Neural cell (in vitro differentiated cells): Measurements from ENCODE around the gene SMC5. TPM values are rescaled to one million over a fixed set of nuclear protein-coding genes. Genes with fewer than 3 reads are reported as not detected.

Experiments used
- H2AFZ ChIP-seq: fragments of 200-600, 300-800 bp; sonication (generic), shearing (Covaris generic); 2 replicates; pipeline ENCODE4 v1.6.0; 2014; ENCODE audit warnings: low read depth, mild to moderate bottlenecking, antibody characterized with exemption, low read length, moderate library complexity
- H3F3A ChIP-seq: fragments of 200-600 bp; shearing (Covaris generic); 2 replicates; pipeline ENCODE4 v1.6.1; 2016; ENCODE audit warnings: mild to moderate bottlenecking, moderate library complexity, mixed read lengths, antibody characterized with exemption, low read length; ENCODE audit not compliant: insufficient read depth, poor library complexity, severe bottlenecking
- H3K27ac ChIP-seq: fragments of 200-600, 300-800 bp; sonication (generic), shearing (Covaris generic); 2 replicates; pipeline ENCODE4 v1.5.1; 2014; ENCODE audit warnings: mild to moderate bottlenecking, low read length, moderate library complexity
- H3K27me3 ChIP-seq: fragments of 300-800, 200-600 bp; sonication (generic), shearing (Covaris generic); 2 replicates; pipeline ENCODE4 v1.6.0; 2014; ENCODE audit warnings: mild to moderate bottlenecking, low read depth, low read length, moderate library complexity; ENCODE audit not compliant: insufficient read depth
- H3K36me3 ChIP-seq: fragments of 300-800, 200-600 bp; sonication (generic), shearing (Covaris generic); 2 replicates; pipeline ENCODE4 v1.5.1; 2014; ENCODE audit warnings: mild to moderate bottlenecking, antibody characterized with exemption, low read length, moderate library complexity; ENCODE audit not compliant: insufficient read depth
- H3K4me2 ChIP-seq: fragments of 300-800, 200-600 bp; sonication (generic), shearing (Covaris generic); 2 replicates; pipeline ENCODE4 v1.6.0; 2014; ENCODE audit warnings: mild to moderate bottlenecking, low read length
- H3K4me3 ChIP-seq: fragments of 300-800, 200-600 bp; sonication (generic), shearing (Covaris generic); 2 replicates; pipeline ENCODE4 v1.5.1; 2014; ENCODE audit warnings: mild to moderate bottlenecking, low read length, moderate library complexity
- H3K79me2 ChIP-seq: fragments of 200-600 bp; shearing (Covaris generic); replicated peaks from 2 replicates; pipeline ENCODE4 v1.6.0; 2014; ENCODE audit warnings: mild to moderate bottlenecking, low read length, moderate library complexity; ENCODE audit not compliant: insufficient read depth
- H3K9ac ChIP-seq: fragments of 300-800, 200-600 bp; sonication (generic), shearing (Covaris generic); 2 replicates; pipeline ENCODE4 v1.6.1; 2016; ENCODE audit warnings: mild to moderate bottlenecking, low read length, mixed read lengths
- H3K9me2 ChIP-seq: fragments of 200-600 bp; shearing (Covaris generic); 2 replicates; pipeline ENCODE4 v1.6.1; 2016; ENCODE audit warnings: mild to moderate bottlenecking, low read length, mixed read lengths; ENCODE audit not compliant: insufficient read depth
- H3K9me3 ChIP-seq: fragments of 200-600, 300-800 bp; sonication (generic), shearing (Covaris generic); 2 replicates; pipeline ENCODE4 v1.6.1; 2016; ENCODE audit warnings: mild to moderate bottlenecking, mixed run types, low read length, moderate library complexity, mixed read lengths
- H4K20me1 ChIP-seq: fragments of 200-600 bp; shearing (Covaris generic); 2 replicates; pipeline ENCODE4 v1.6.1; 2016; ENCODE audit warnings: mild to moderate bottlenecking, mixed run types; ENCODE audit not compliant: insufficient read depth
- CTCF ChIP-seq: fragments of 450-650 bp; IDR thresholded peaks from 2 replicates; pipeline ENCODE4 v1.5.1; 2014; ENCODE audit warnings: antibody characterized with exemption, mild to moderate bottlenecking, moderate library complexity; ENCODE audit not compliant: poor library complexity, severe bottlenecking
- EP300 ChIP-seq: fragments of 450-650 bp; conservative IDR thresholded peaks from 2 replicates; pipeline ENCODE4 v1.6.1; 2014; ENCODE audit warnings: antibody characterized with exemption, mild to moderate bottlenecking, moderate library complexity; ENCODE audit not compliant: poor library complexity, severe bottlenecking
- EZH2 ChIP-seq: fragments of 200-600, 300-800 bp; shearing (Covaris generic), sonication (generic); IDR thresholded peaks from 2 replicates; pipeline ENCODE4 v1.6.1; 2014; ENCODE audit warnings: antibody characterized with exemption, low read length, borderline replicate concordance, mild to moderate bottlenecking; ENCODE audit not compliant: insufficient read depth, poor library complexity, severe bottlenecking
- MXI1 ChIP-seq: fragments of 450-650 bp; conservative IDR thresholded peaks from 2 replicates; pipeline ENCODE4 v1.6.1; 2014; ENCODE audit warnings: antibody characterized with exemption, mild to moderate bottlenecking; ENCODE audit not compliant: poor library complexity, severe bottlenecking
- POLR2AphosphoS5 ChIP-seq: IDR thresholded peaks from 2 replicates; pipeline ENCODE4 v1.6.1; 2012
- RAD21 ChIP-seq: fragments of 450-650 bp; conservative IDR thresholded peaks from 2 replicates; pipeline ENCODE4 v1.6.1; 2014; ENCODE audit warnings: antibody characterized with exemption, mild to moderate bottlenecking, moderate library complexity
- REST ChIP-seq: IDR thresholded peaks from 2 replicates; pipeline ENCODE4 v1.6.1; 2012; ENCODE audit warnings: borderline replicate concordance
- SMC3 ChIP-seq: fragments of 450-650 bp; conservative IDR thresholded peaks from 2 replicates; pipeline ENCODE4 v1.6.1; 2014; ENCODE audit warnings: antibody characterized with exemption, mild to moderate bottlenecking, moderate library complexity; ENCODE audit not compliant: poor library complexity
- TAF1 ChIP-seq: IDR thresholded peaks from 2 replicates; pipeline ENCODE4 v1.6.1; 2012; ENCODE audit warnings: low read depth
- polyA plus RNA-seq: library from polyadenylated mRNA; depleted of rRNA; stranded (reverse); fragments of >200 nt; gene quantifications from 2 replicates; pipeline ENCODE4 v1.2.3, GENCODE V29; 2014

Gene SMC5
- polyA plus RNA-seq, 1 donor from 2014 or later, result 37.2 TPM

- Histone ChIP-seq H3K27ac (no peak overlapping the region), H3K9ac (no peak overlapping the region), H3K9me3 (no peaks in the 10 kb centered on the region), H3K4me3 (no peak overlapping the region), H2AFZ (no peak overlapping the region), H3K36me3 (no peaks in the 10 kb centered on the region), H3F3A (no peaks in the 10 kb centered on the region), H3K9me2 (no peaks in the 10 kb centered on the region), H3K4me2 (no peak overlapping the region), H3K27me3 (no peaks in the 10 kb centered on the region), H3K79me2 (no peaks in the 10 kb centered on the region), H4K20me1 (no peaks in the 10 kb centered on the region)
- TF ChIP-seq REST (no peak), MXI1 (no peak), TAF1 (no peak), EP300 (no peak), POLR2AphosphoS5 (no peak), SMC3 (no peak), EZH2 (no peak), CTCF (no peak), RAD21 (no peak)
Measured at GRCh38 chr9:70228118-70228517, 30.7 kb upstream of the SMC5 start.

GRCh38 chr9:70228611-70229010 is 30.2 kb upstream of the SMC5 start:
- H3K79me2 ChIP-seq, result no peaks in the 10 kb centered on the region
- H2AFZ ChIP-seq, result no peak overlapping the region
- H3K4me3 ChIP-seq, result no peak overlapping the region
- no peak for TF ChIP-seq REST
- peak; percentile 27 for TF ChIP-seq POLR2AphosphoS5
- no peak overlapping the region for H3K4me2 ChIP-seq
- H3K36me3 ChIP-seq, result no peaks in the 10 kb centered on the region
- no peaks in the 10 kb centered on the region for H3K27me3 ChIP-seq
- no peaks in the 10 kb centered on the region for H3K9me3 ChIP-seq
- no peak overlapping the region for H3K9ac ChIP-seq
- no peaks in the 10 kb centered on the region for H3F3A ChIP-seq
- H4K20me1 ChIP-seq, result no peaks in the 10 kb centered on the region
- peak overlapping the region; percentile 19 for H3K27ac ChIP-seq
- H3K9me2 ChIP-seq, result no peaks in the 10 kb centered on the region
